Colon (tissue), 2 donors: ENCODE measurements around the gene CFAP57.
"Not testable (repeated sequence)": the region's sequence is repeated elsewhere in the genome, so short reads cannot be mapped to it uniquely, and the experiment has no call there.

Source experiments
- FAIRE-seq: peaks from 2 replicates; lab custom pipeline; 2012; peaks lifted over from hg19 to GRCh38; lab: Jason Lieb, UNC
- donor health status: control.
- donor health status: control.

Gene CFAP57

DNA sequence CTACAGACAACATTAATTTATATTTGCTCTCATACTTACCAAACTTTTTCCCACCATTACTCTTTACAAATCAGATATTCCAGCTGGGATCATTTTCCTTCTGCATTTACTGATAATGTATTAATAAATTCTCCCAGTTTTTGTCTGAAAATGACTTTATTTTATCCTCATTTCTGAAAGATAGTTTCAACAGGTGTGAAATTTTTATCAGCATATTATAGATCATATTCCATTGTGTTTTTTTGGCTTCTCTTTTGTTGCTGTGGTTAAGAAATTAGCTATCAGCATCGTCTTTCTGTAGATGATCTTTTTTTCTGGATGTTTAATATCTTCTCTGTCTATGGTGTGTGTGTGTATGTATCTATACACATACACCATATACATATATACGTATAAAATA lies 2.7 kb downstream of the CFAP57 start:
- no peak for FAIRE-seq

- no peak for FAIRE-seq
Observed at GRCh38 chr1:43177691-43178090, 5.6 kb downstream of the CFAP57 start.

DNA sequence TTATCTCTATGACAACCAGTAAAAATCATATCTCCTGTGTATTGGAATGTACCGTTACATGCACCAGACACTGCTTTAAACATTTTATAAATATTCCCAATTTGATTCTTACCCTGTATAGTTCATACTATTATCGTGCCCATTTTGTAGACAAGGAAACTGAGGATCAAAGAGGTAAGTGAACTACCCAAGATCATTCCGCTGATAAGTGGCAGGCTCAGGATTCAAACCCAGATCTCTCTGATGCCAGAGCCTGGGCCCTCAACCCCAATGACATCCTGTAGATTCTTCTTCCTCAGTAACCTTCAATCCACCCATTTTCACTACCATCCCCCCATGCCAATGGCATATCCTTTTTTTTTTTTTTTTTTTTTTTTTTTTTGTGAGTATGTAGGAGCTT lies 12.3 kb downstream of the CFAP57 start:
- no peak for FAIRE-seq

DNA sequence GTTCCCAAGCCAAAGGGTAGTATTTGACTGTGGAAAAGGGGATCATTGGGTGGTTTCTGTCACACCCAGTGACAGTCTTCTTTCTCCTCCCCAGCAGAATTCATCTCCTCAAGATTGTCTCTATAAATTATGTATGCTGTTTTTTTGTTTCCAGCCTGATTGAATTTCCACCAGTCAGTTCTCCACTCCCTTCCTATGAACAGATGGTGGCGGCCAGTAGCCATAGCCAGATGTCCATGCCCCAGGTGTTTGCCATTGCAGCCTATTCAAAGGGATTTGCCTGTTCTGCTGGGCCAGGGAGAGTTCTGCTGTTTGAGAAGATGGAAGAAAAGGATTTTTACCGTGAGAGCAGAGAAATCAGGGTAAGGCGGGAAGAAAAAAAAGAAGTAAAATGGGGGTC lies 12.9 kb downstream of the CFAP57 start:
- no peak for FAIRE-seq

DNA sequence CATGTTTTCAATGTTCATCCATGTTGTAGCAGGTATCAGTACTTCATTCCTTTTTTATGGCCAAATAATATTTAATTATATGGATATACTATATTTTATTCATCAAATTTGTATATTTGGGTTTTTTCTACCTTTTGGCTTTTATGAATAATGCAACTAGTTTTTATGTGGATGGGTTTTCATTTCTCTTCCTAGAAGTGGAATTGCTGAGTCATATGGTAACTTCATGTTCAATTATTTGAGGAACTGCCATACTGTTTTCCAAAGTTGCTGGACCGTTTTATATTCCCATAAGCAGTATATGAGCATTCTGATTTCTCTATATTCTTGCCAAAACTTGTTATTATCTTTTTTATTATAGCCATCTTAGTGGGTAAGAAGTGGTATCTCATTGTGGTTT lies 16.0 kb downstream of the CFAP57 start:
- FAIRE-seq, result no peak

DNA sequence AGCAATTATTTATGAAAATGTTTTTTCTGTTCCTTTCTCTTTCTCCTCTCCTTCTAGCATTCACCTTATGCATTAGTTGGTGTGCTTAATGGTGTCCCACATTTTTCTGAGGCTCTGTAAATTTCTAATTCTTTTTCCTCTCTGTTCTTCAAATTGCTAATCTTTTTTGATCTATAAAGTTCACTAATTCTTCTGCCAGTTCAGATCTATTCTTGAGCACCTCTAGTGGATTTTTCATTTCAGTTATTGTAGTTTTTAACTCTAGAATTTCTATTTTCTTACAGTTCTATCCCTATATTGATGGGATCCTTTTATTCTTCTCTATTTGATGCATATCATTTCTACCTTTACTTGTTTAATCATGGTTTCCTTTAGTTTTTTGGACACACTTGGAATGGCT lies 22.4 kb downstream of the CFAP57 start:
- no peak for FAIRE-seq

GRCh38 chr1:43197343-43198127 lies 25.4 kb downstream of the CFAP57 start:
- FAIRE-seq, result no peak

- FAIRE-seq, result no peak
Observed at GRCh38 chr1:43199093-43199726, 27.1 kb downstream of the CFAP57 start.

DNA sequence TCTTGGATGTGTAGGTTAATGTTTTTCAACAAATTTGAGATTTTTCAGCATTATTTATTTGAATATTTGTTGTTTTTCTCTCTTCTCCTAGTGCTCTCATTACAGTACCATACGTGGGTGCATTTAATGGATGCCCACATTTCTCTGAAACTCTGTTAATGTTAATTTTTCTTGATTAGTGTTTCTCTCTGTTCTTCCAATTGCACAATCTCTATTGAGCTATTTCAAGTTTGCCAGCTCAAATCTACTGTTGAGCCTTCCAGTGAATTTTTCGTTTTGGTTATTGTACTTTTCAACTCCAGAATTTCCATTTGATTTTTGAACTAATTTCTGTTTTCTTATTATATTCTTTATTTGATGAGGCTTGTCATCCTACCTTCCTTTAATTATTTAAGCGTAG lies 31.7 kb downstream of the CFAP57 start:
- FAIRE-seq, result no peak

GRCh38 chr1:43204394-43204793 lies 32.3 kb downstream of the CFAP57 start:
- FAIRE-seq, result no peak

DNA sequence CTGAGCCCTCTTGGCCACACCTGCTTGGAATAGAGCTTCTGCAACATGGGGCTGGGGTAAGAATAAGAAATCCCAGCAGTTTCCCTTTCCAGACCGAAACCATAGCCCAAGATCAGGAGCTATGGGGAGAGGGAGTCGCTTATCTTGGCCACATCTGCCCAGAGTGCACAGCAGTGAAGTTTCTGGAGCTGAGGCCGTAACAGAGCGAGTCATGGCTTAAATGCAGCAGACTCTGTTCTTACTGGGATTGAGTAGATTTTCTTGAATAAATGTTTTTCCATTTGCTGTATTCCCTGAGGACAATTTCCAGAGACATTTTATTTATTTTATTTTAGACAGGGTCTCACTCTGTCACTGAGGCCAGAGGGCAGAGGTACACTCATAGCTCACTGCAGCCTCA lies 33.5 kb downstream of the CFAP57 start:
- no peak for FAIRE-seq

GRCh38 chr1:43206600-43207228 lies 34.6 kb downstream of the CFAP57 start:
- no peak for FAIRE-seq

GRCh38 chr1:43207229-43207853 lies 35.2 kb downstream of the CFAP57 start:
- FAIRE-seq, result no peak

DNA sequence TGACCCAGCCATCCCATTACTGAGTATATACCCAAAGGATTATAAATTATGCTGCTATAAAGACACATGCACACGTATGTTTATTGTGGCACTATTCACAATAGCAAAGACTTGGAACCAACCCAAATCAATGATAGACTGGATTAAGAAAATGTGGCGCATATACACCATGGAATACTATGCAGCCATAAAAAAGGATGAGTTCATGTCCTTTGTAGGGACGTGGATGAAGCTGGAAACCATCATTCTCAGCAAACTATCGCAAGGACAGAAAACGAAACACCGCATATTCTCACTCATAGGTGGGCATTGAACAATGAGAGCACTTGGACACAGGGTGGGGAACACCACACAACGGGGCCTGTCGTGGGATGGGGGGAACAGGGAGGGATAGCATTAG lies 36.1 kb downstream of the CFAP57 start:
- FAIRE-seq, result not testable (repeated sequence)

GRCh38 chr1:43214501-43215444 lies 42.6 kb downstream of the CFAP57 start:
- FAIRE-seq, result no peak

- no peak for FAIRE-seq
Observed at GRCh38 chr1:43217747-43218146, 45.6 kb downstream of the CFAP57 start.

- no peak for FAIRE-seq
Observed at GRCh38 chr1:43220905-43221778, 49.0 kb downstream of the CFAP57 start.

GRCh38 chr1:43221797-43222196 lies 49.7 kb downstream of the CFAP57 start:
- FAIRE-seq, result no peak

- FAIRE-seq, result no peak
Observed at GRCh38 chr1:43222879-43223278, 50.7 kb downstream of the CFAP57 start.

GRCh38 chr1:43225168-43225567 lies 53.0 kb downstream of the CFAP57 start:
- no peak for FAIRE-seq
